Cortex of kidney (tissue), 1 donor: ENCODE measurements around the gene IFI6.
"Not testable (repeated sequence)": the region's sequence is repeated elsewhere in the genome, so short reads cannot be mapped to it uniquely, and the experiment has no call there.

Experiments used
- DNase-seq: peaks from one replicate; lab custom pipeline; 2025; lab: John Stamatoyannopoulos, UW

IFI6 gene

DNA sequence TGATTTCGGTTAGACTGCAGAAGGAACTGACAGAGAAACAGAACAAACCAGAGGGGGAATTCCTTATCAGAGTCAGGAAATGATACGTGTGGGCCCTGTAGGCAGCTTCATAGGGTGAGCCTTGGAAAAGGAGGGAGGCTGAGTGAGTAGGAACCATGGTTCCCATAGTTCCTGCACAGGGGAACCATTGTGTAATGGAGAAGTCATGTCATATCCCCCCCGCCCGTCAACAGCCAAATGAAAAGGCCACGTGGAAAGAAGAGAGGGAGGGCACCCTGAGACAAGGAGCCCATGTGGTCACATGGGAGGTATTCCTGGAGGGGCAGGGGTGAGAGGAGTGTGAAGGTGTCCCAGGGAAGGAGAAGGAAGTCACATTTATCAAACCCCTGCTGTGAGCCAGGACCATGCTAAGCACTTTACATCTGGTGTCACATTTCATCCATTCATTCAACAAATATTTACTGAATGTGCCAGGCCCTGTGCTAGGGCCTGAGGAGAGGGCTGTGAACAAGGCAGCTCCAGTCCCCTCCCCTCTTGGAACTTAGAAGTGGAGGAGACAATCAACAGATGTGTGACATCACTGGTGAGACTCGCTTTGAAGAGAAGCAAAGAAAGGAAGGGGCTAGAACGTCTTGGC lies 21.3 kb downstream of the IFI6 start:
- DNase-seq: no peak

DNA sequence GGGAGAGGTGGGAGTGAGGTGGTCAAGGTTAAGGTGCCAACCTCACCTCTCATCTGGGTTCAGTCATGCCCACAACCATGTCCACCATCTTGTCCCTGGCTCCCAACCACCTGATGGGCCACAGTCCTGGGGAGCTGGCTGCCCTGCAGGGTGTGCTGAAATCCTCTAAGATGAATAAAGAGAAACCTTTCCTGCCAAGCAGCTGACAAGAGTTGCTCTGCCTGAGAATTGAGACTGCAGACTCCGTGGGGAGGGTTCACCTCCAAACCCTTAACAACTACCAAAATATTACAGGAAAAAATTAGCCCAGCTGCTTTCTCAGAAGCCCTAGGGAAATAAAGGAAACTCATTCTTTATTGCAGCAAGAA lies 21.8 kb downstream of the IFI6 start:
- DNase-seq: no peak

DNA sequence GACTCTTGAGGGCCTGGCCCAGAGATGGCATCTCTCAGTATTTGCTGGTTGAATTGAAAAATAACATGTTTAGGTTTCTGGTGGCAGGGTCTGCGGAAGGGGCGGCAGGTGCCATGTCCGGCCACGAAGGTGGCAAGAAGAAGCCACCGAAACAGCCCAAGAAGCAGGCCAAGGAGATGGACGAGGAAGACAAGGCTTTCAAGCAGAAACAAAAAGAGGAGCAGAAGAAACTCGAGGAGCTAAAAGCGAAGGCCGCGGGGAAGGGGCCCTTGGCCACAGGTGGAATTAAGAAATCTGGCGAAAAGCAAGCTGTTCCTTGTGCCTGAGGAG lies 22.7 kb downstream of the IFI6 start:
- DNase-seq: no peak

DNA sequence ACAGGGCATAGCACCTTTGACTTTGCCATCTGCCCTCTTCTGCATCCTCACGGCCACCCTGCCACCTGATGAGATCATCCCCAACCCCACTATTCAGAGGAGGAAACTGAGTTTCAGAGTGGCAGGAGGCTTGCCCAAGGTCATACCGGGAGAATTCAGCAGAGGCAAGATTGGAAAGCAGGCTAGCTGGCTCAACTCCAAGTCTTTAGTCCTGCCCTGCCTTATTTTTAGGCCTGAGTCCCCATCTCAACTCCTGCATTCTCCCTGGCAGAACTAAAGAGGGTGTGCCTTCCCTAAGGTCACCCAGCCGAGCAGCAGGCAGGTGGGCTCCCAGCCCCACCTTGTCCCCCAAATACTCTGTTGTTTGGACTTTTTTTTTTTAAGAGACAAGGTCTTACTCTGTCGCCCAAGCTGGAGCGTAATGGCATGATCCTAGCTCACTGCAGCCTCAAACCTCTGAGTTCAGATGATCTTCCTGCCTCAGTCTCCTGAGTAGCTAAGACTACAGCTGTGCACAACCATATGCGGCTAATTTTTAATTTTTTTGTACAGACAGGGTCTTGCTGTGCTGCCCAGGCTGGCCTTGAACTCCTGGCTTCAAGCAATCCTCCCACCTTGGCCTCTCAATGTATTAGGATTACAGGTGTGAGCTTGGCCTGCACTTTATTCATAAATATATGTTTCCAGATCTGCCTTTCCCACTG lies 23.2 kb downstream of the IFI6 start:
- no peak for DNase-seq

DNA sequence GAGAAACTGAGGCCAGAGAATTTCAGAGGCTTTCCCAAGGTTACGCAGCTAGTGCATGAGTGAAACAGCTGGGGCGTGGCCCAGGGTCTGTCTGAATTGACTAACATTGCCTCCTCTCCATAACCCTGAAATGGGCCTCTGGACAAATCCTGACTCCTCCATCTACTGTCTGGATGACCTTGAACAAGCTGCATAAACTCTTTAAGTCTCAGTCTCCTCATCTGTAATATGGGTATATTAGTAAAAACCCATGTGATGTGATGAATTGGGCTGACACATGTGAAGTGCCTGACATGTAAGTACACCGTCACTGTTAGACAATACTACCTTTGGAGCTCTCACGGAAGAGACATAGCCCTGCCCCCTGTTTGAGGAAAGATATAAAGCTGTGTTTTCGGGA lies 24.7 kb downstream of the IFI6 start:
- no peak for DNase-seq

DNA sequence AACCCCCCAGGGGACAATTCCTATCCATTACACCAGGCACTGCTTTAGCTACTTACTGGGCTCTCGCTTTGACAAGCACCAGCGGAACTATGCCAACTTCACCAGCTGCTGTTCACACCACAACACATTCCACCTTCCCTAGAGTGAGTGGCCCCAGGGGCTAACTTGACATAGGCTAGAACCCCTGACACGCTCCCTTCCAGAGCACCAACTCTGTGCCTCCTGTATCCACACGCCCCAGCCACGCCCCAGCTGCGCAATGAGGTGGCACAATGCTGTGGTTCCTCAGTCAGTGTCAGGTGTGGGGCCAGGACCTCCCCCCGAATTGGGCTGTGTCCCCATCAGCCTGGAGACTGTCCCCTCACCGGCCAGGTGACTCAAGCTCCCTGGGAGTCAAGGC lies 25.3 kb downstream of the IFI6 start:
- no peak for DNase-seq

DNA sequence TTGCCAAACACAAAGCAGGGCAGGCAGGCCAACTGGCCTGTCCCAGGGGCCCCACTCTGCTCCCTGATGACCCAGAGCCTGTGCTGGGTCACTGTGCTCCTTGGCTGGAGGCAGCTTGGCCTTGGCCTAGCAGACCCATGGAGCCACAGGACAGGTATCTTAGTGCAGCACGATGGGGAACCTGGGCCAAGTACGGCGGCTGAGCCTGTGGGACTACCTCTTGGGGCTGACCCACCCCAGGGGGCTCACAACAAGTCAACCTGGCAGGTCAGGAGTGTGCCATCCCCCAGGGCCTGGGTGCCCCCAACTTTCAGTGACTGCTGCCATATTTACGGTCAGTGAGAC lies 26.9 kb downstream of the IFI6 start:
- no peak for DNase-seq

DNA sequence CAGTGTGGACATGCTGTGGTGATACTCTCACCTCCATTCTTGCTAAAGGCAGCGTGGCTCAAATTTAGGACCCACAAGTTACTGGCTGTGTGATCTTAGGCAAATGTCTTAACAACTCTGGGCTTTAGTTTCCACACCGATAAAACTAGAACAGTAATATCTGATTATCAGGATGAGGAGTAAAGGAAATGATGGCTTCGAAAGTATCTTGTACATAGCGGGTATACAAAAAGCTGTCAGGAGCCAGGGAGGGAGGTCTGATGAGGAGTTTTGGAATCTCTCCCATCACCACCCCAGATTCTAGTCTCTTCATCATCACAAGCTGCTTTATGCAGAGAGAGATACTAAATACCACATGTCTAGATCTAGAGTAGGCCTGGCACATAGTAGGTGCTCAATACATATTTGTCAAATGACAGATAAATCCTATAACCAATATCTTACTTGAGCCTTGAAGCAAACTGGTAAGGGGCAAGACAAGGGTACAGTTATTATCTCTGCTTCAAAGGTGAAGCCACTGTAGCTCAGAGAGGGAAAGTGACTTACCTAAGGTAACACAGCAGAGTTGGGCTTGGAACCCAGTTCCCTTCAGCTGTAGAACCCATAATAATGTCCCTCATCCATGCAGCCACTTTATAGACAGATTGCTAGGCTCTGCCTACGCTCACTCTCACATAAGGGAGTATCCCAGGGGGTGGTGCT lies 27.5 kb downstream of the IFI6 start:
- no peak for DNase-seq

DNA sequence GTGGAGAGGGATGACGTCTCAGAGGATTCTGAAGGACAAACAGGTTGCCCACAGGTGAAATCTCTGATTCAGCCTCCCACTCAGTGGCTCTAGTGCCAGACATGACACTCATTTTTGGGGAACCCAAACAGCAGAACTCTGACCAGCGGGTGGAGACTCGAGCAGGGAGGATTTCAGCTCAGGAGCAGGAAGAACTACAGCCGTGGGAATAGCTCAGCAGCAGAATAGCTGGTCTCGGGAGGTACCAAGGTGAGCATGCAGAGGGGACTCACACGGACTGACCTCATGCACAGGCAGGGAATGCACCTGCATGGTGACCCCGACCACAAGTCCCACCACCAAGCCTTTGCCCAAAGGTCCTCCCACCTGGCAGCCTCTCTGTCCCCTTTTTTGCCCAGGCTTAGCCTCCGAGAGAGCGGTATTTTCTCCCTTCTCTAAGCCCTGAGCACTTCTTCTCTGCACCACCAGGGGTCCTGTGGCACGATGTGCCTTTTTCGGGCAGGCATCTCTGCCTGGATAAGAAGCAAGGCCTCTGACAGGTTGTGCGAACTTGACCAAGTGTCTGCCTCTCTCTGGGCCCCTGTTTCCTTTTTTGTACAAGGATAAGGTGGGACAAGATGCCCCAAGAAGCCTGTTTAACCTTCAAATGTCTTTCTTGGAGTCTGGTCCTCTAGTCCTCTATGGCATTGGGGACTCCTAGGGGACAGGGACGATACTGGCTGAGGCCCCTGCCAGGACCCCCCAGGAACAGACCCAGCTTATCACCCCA lies 28.2 kb downstream of the IFI6 start:
- no peak for DNase-seq

DNA sequence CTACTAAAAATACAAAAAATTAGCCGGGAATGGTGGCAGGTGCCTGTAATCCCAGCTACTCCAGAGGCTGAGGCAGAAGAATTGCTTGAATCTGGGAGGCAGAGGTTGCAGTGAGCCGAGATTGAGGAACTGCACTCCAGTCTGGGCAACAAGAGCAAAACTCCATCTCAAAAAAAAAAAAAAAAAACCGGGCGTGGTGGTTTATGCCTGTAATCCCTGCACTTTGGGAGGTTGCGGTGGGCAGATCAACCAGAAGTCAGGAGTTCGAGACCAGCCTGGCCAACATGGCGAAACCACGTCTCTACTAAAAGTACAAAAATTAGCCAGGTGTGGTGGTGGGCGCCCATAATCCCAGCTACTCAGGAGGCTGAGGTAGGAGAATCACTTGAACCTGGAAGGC lies 31.5 kb downstream of the IFI6 start:
- DNase-seq: not testable (repeated sequence)

DNA sequence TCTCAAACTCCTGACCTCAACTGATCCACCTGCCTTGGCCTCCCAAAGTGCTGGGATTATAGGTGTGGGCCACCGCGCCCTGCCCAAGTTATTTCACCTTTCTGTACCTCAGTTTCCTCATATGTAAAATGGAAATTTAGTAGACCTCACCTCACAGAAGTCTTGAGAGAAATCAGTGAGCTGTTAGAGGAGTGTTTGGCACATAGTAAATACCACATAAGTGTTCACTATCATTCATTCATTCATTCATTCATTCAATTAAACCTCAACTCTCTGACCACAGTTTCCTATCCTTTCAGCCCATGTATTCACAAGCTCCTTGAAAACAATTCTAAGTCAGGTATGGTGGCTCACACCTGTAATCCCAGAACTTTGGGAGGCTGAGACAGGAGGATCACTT lies 33.2 kb downstream of the IFI6 start:
- DNase-seq: no peak

DNA sequence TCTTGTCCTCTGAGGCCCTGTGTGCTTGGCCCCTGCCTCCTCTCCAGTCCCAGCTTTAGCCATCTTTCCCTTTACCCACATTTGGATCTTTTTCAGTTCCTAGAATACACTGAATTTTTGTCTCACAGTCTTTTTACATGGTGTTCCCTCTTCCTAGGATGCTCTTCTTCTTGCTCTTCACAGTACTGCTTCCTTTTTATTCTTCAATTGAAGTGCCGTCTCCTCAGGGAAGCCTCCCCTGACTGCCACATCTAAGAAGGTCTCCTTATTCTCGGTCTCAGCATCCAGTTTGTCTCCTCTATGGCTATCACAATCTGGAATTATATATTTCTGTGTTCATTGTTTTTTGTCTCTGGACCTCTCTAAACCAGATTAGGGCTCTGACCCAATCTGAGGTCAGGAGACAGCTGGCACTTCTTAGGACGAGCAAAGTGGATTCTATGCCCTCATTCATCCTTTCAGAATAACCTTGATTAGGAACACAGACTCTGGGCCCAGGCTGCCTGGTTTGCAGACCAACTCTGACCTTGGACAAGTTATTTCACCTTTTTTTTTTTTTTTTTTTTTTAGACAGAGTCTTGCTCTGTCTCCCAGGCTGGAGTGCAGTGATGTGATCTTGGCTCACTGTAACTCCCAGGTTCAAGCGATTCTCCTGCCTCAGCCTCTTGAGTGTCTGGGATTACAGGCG lies 33.8 kb downstream of the IFI6 start:
- no peak for DNase-seq

DNA sequence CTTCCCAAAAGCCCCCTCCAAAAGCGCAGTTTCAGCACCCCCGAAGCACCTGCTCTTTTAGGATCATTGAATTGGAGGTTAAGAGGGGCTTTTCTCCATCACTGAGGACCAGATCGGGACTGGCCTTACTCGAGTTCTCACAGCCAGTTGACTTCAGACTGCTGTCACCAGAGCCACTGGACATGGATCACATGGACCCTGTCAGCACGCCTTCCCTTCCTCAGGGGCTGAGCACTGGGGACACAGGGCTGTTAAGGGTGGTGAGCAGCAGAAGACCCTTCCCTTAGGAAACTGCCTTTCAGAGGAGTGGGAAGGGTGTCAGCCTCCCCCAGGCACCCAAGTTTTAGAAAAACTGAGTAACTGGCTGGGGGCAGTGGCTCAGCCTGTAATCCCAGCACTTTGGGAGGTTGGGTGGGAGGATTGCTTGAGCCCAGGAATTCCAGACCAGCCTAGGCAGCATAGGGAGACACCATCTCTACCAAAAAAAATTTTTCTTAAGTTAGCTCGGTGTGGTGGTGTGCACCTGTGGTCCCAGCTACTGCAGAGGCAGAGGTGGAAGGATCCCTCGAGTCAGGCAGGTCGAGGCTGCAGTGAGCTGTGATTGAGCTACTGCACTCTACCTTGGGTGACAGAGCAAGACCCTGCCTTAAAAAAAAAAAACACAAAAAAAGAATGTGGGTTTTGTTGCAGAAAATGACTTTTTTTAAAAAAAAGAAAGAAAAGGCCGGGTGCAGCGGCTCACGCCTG lies 36.4 kb downstream of the IFI6 start:
- no peak for DNase-seq

DNA sequence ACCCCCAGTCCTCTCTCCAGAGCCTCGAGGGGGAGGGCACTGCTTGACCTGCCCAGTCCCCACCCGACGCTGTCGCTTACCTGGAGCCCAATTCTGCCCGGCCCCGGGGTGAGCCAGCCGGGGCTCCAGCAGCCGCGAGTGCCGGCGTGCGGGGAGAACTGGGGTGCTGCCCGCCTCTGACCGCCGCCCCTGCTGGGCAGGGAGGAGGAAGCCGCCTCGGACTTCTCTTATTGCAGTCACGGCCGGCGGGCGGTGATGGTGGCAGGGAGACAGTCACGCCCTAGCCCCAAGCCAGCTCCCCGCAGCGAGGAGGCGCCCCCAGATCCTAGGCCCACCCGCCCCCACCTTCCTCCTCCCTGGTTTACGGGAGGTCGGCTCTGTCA lies 37.0 kb downstream of the IFI6 start, which contains the start of gene FGR:
Gene FGR (minus strand): TSS at position 201 of the 383 bp plus-strand sequence. CDS start 11,269 bp downstream, outside the sequence.
- no peak for DNase-seq

DNA sequence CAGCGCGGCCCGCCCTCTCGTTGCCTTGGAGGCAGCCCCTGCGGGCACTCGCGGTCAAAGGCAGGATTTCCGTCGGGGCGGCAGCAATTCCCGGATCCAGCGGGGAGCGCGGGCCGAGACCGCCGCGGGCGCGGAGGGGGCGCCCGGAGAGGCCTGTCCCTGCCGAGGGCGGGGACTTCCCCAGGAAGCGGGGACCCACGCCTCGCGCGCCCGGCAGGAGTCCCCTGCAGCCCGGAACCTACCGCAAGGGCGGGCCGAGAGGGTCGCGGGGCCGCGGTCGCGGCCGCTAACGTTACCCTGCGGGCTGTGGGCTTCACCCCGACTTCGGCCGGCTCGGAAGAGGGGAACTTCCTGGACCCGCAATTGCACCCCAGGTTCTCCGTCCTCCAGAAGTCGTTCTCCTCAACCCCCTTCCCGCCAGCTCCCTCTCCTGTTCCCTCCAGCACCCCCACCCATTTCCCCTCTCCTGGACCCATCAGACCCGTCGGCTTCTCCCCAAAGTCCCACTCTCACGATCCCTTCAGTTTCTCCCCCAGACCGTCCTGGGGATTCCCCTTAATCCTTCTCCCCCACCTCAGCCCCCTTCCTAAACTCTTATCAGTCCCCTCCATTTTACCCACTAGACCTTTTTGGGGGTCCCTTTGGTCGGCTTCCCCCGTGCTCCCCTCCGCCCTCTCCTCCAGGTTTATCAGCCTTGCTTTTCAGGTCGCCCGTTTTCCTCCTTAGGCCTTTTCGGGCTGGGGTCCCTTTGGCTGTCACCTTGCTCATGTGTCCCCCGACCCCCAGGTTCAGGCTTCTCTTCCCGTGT lies 37.6 kb downstream of the IFI6 start:
- no peak for DNase-seq

DNA sequence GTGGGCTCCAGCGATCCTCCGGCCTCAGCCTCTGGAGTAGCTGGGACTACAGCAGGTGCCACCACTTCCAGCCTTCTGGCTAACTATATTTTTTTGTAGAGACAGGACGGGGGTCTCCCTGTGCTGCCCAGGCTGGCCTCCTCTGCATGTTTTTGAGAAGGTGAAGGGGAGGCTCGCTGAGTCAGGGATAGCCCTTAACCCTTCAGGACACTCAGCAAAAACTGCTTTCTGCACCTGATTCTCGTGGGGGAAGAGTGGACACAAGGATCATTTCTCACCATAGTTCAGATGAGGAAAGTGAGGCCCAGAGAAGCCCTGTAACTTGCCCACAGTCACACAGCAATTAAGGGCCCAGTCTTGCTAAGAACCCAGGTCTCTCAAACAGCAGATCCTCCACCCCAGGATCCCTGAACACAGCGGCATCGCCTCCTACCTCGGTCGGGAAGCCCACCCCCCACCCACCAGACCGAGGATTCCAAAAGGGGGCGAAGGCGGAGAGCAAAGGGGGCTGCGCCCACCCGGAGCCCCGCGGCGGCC lies 38.3 kb downstream of the IFI6 start:
- DNase-seq: no peak

DNA sequence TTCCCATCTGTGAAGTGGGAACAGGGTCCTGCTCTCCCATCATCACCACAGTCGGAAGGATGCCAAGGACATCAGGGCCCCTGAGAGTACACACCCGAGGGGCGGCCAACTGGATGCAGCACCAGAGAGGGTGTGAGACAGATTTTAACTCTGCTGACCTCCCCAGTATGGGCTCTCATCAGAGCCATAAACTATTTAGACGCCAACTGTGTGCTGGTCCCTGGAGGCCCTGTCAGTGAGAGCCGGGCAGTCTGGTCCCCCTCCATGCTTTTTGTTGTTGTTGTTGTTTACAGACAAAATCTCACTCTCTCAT lies 38.7 kb downstream of the IFI6 start:
- no peak for DNase-seq

DNA sequence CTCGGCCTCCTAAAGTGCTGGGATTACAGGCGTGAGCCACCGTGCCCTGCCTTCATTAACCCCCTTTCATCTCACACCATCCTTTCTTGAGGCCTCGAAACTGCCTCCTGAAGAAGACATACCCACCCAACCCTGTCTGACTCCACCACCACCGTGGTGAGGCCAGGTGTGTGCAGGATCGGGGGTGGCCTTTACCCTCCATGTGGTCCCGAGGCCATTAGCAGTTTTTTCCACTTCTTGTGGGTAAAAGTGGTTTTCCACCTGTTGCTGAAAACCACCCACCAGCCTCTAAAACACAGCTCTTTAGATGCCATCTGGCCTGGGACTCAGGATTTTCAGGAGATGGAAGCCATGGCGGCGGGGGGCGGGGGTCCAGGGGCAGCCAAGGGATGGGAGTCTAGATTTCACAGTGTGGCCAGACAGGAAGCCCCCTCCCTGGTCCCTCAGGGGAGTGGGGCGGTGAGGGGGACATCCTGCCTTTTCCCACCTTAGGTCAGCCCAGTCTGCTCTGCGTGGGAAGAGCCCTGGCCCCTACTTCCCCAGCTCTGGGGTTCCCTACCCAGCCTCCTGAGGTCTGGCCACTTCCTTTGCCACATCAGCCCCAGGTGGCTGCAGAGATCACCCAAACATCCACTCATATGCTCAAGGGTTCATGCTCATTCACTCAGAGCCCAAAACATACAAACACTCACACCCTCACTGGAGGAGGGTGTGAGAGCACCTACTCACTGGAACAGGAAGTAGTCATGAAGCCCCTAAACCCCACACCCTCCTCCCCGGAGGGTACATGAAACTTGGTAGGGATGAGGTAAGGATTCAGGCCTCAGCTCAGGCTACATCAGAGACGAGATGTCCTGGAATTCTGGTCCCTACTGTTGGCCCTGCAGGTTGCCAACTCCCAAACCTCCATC lies 39.4 kb downstream of the IFI6 start:
- no peak for DNase-seq

DNA sequence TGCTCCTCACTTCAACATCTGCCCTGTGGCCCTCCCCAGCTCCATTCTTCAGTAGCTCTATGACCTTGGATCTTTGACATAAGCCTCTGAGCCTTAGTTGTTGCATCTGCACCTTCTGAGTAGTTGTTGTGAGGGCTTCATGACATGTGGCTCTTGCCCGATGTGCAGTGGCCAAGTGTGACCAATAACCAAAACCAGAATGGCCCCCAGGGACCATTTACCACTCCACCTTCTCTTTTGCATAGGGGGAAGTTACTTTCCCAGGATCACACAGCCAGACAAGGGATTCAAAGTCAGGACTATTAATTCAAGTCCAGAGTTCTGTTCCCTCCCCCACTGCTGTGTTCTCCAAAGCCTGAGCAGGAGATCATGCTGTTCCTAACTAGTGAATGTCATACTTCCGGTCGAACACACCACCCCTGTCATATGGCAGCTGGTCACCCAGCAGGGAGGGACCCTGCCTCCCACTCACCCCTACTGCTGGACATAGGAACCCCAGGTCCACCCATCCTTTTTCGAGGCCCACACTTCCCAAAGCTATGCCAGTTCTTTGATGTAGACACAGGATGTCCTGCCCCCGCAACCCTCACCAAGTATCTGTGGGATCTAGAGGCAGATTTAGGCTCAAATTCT lies 41.0 kb downstream of the IFI6 start:
- DNase-seq: no peak
